K562 (cell line): Measurements from ENCODE around the gene EFEMP2. TPM values are rescaled to one million over a fixed set of nuclear protein-coding genes. Genes with fewer than 3 reads are reported as not detected.
A peak's percentile ranks its signal among the peaks of the same experiment; 100 is the strongest.

Experiments
- CEBPG ChIP-seq, 3 experiments: fragments of 200-800 bp in 1 of 3; sonication (Bioruptor generic) in 1 of 3; sonication (generic) in 1 of 3; formaldehyde crosslinking in 1 of 3; IDR thresholded peaks in 2 of 3; conservative IDR thresholded peaks in 1 of 3; 2 replicates each; pipeline versions ENCODE4 v1.6.1 to v1.8.0; 2016 to 2022; ENCODE audit warnings: missing compliant biosample characterization in 2 of 3, missing genetic modification characterization in 2 of 3, mild to moderate bottlenecking in 1 of 3, missing genetic modification reagents in 1 of 3
- HINFP ChIP-seq: fragments of 450-650 bp; conservative IDR thresholded peaks from 2 replicates; pipeline ENCODE4 v1.6.1; 2016; ENCODE audit warnings: missing genetic modification characterization, low read depth, mild to moderate bottlenecking, control low read depth, missing compliant biosample characterization
- HLTF ChIP-seq: fragments of 450-650 bp; IDR thresholded peaks from 2 replicates; pipeline ENCODE4 v1.6.1; 2016
- LCOR ChIP-seq: sonication (generic); formaldehyde crosslinking; IDR thresholded peaks from 2 replicates; pipeline ENCODE4 v1.8.0; 2022; ENCODE audit warnings: mild to moderate bottlenecking, missing genetic modification reagents
- SMAD1 ChIP-seq: fragments of 150-350 bp; IDR thresholded peaks from 2 replicates; pipeline ENCODE4 v1.6.1; 2014; ENCODE audit warnings: low read length, low read depth; ENCODE audit not compliant: partially characterized antibody
- STAG1 ChIP-seq: sonication (generic); formaldehyde crosslinking; IDR thresholded peaks from 2 replicates; pipeline ENCODE4 v1.5.0; 2020; ENCODE audit warnings: missing genetic modification reagents, borderline replicate concordance
- TGIF2 ChIP-seq: sonication (generic); formaldehyde crosslinking; IDR thresholded peaks from 2 replicates; pipeline ENCODE4 v1.8.1; 2022; ENCODE audit warnings: mild to moderate bottlenecking, missing genetic modification reagents, moderate library complexity
- TRIM25 ChIP-seq: fragments of 450-650 bp; IDR thresholded peaks from 2 replicates; pipeline ENCODE4 v1.7.0; 2016; ENCODE audit warnings: borderline replicate concordance
- TRIM28 ChIP-seq: fragments of 450-650 bp; IDR thresholded peaks from 2 replicates; pipeline ENCODE4 v1.6.1; 2017
- ZBTB1 ChIP-seq: sonication (generic); formaldehyde crosslinking; IDR thresholded peaks from 2 replicates; pipeline ENCODE4 v1.8.1; 2023; ENCODE audit warnings: missing genetic modification reagents, low read depth, mild to moderate bottlenecking, borderline replicate concordance
- ZBTB26 ChIP-seq: fragments of 450-650 bp; formaldehyde crosslinking; IDR thresholded peaks from 2 replicates; pipeline ENCODE4 v1.4.0; 2022; ENCODE audit warnings: missing genetic modification characterization
- ZBTB33 ChIP-seq: sonication (generic); formaldehyde crosslinking; IDR thresholded peaks from 2 replicates; pipeline ENCODE4 v1.8.1; 2023; ENCODE audit warnings: mild to moderate bottlenecking, missing genetic modification reagents
- ZBTB34 ChIP-seq: fragments of 250-450 bp; sonication (Bioruptor Pico); IDR thresholded peaks from 2 replicates; pipeline ENCODE4 v1.8.0; 2021; ENCODE audit warnings: mild to moderate bottlenecking, moderate library complexity
- ZNF507 ChIP-seq: conservative IDR thresholded peaks from 2 replicates; pipeline ENCODE4 v1.6.1; 2017; ENCODE audit warnings: missing genetic modification characterization, missing compliant biosample characterization
- ZNF57 ChIP-seq: fragments of 450-650 bp; formaldehyde crosslinking; IDR thresholded peaks from 2 replicates; pipeline ENCODE4 v1.4.0; 2020; ENCODE audit warnings: mild to moderate bottlenecking, moderate library complexity
- ZNF740 ChIP-seq, 3 experiments: fragments of 200-800 bp in 1 of 3; sonication (Bioruptor generic) in 1 of 3; sonication (generic) in 1 of 3; formaldehyde crosslinking in 1 of 3; IDR thresholded peaks; 2 replicates each; pipeline versions ENCODE4 v1.6.1 to v1.8.0; 2016 to 2022; ENCODE audit warnings: mild to moderate bottlenecking in 2 of 3, missing compliant biosample characterization in 2 of 3, missing genetic modification characterization in 2 of 3, missing genetic modification reagents in 1 of 3
- ZSCAN32 ChIP-seq: fragments of 450-650 bp; formaldehyde crosslinking; IDR thresholded peaks from 2 replicates; pipeline ENCODE4 v1.4.0; 2020; ENCODE audit warnings: mild to moderate bottlenecking, moderate library complexity
- polyA plus RNA-seq, 8 experiments: library from polyadenylated mRNA; depleted of rRNA in 4 of 8; stranded (reverse) in 5 of 8; unstranded in 3 of 8; fragments of >200 nt; fragmentation: Nextera tagmentation in 2 of 8; fragmentation: Illumina TruSeq in 1 of 8; extraction: Ambion mirVana in 2 of 8; extraction: Trizol in 1 of 8; gene quantifications; 2 replicates each; pipeline versions ENCODE4 v1.2.1 to v1.2.3, GENCODE V29; 2011 to 2014; ENCODE audit warnings: inconsistent platforms in 1 of 8, missing spikeins in 1 of 8
- total RNA-seq, 7 experiments: library from RNA; depleted of rRNA in 6 of 7; stranded (reverse); fragments of >200 nt in 6 of 7; fragmentation: Illumina TruSeq in 2 of 7; extraction: Trizol in 2 of 7; gene quantifications; 2 replicates each; pipeline versions ENCODE4 v1.2.1 to v1.2.3, GENCODE V29; 2011 to 2021; ENCODE audit warnings: low replicate concordance in 1 of 7

EFEMP2 gene
- total and polyA plus RNA-seq, 9 of the 15 experiments (the other 6 are each of a cell fraction or from before 2014, with no cell fraction given): 0.07 to 2.9 (median 0.69) TPM; not detected in 1

GRCh38 chr11:65900125-65900898, 27.7 kb upstream of the EFEMP2 start, which contains the start of gene FOSL1 (continued):
- TF ChIP-seq ZBTB33 (peak; percentile 45), TRIM28 (no peak), ZBTB34 (CRISPR knock-in tag) (no peak), LCOR (CRISPR knock-in tag) (no peak), HLTF (no peak), ZNF507 (tag) (no peak), HINFP (tag) (no peak), STAG1 (CRISPR knock-in tag) (no peak), CEBPG (CRISPR knock-in tag; IDR thresholded peaks at IDR 0.05) (peak; percentile 33; the same call in 1 of the 2 replicates), CEBPG (tag; conservative IDR thresholded peaks at IDR 0.05 in 1 of 2, IDR thresholded peaks at IDR 0.05 in 1 of 2) (no peak), ZNF57 (CRISPR knock-in tag) (no peak), SMAD1 (peak; percentile 93), ZBTB1 (peak; percentile 30; the same call in 1 of the 2 replicates), ZBTB26 (CRISPR knock-in tag) (no peak), TRIM25 (no peak), TGIF2 (CRISPR knock-in tag) (no peak), ZNF740 (CRISPR knock-in tag; IDR thresholded peaks at IDR 0.05) (no peak), ZNF740 (tag; IDR thresholded peaks at IDR 0.05) (no peak), ZSCAN32 (CRISPR knock-in tag) (0 out of 2 replicates have a peak, but pooled peaks have one; percentile 12)
